C1 segment of cervical spinal cord (tissue), 14 donors: ENCODE data around the gene SAPCD2.
A peak's percentile ranks its signal among the peaks of the same experiment; 100 is the strongest.

ENCODE experiments used
- DNase-seq, 14 donors: peaks; one replicate each; lab custom pipeline; 2025; lab: John Stamatoyannopoulos, UW

SAPCD2 gene

DNA sequence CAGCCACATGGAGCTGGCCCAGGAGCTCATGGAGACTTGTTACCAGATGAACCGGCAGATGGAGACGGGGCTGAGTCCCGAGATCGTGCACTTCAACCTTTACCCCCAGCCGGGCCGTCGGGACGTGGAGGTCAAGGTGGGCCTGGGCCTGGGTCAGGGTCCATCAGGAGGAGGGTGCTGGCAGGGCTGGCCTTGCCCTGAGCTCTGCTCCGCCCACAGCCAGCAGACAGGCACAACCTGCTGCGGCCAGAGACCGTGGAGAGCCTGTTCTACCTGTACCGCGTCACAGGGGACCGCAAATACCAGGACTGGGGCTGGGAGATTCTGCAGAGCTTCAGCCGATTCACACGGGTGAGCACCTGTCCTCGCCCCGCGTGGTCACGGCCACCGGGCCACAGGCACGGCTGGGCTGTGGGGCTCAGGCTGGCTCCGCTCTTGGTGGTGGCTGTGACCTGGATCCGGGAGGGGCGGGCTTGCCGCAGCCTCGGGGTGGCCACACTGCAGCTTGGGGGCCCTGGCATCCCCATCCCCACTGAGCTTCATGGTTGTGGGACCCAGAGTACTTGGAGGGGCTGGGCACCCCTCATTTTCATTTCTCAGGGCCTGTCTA lies 37.1 kb upstream of the SAPCD2 start:
- no peak for DNase-seq

DNA sequence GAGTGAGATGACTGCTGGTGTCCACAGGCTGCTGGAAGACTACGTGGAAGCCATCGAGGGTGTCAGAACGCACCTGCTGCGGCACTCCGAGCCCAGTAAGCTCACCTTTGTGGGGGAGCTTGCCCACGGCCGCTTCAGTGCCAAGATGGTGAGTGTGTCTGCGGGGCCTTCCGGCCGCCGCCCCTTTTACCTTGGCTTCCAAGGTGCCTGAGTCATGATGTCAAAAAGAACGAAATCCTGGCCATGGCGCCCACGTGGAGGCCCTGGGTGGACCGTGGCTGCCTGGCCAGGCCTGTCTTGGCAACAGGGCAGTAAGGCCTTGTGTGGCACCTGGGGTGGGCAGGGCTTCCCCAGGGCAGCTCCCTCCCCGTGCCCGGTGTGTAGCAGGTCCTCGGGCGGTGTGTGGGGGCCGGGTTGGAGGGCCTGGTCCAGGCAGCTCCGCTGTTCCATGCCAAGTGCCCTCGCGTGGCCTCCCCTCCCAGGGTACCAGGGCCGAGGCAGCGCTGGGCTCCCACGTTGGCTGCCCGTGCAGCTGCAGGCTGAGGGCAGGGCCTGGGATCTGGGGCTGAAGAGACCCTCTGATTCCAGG lies 36.4 kb upstream of the SAPCD2 start:
- no peak for DNase-seq

DNA sequence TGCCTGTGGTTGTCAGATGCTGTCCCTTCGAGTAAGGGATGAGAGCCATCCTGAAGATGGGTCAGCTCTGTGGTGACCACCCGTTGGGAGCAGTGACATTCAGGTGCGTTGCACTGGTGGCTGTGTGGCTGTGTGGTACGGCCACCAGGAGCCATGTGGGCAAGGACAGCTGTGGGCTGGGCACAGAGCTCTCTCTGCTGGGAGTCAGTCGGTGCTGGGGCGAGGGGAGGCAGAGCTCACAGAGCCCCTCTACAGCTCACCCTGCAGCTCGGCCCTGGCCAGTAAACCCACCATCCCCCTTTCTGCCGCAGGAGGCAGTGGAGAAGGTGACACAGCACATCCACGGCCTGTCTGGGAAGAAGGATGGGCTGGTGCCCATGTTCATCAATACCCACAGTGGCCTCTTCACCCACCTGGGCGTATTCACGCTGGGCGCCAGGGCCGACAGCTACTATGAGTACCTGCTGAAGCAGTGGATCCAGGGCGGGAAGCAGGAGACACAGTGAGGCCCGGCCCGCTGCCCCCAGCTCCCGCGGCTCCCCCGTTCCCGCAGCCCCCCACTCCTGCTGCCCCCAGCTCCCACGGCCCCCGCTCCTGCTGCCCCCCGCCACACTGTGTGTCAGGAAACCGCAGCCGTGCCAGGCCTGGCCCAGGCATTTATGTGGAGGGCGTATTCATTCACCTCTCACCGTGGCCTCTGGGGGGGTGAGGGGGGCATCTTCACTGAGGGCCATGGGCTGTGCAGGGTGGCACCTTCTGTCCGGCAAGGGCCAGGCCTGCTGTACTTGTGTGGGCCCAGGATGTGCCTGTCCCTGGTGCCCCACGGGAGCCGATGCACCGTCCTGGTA lies 35.7 kb upstream of the SAPCD2 start:
- DNase-seq: no peak

DNA sequence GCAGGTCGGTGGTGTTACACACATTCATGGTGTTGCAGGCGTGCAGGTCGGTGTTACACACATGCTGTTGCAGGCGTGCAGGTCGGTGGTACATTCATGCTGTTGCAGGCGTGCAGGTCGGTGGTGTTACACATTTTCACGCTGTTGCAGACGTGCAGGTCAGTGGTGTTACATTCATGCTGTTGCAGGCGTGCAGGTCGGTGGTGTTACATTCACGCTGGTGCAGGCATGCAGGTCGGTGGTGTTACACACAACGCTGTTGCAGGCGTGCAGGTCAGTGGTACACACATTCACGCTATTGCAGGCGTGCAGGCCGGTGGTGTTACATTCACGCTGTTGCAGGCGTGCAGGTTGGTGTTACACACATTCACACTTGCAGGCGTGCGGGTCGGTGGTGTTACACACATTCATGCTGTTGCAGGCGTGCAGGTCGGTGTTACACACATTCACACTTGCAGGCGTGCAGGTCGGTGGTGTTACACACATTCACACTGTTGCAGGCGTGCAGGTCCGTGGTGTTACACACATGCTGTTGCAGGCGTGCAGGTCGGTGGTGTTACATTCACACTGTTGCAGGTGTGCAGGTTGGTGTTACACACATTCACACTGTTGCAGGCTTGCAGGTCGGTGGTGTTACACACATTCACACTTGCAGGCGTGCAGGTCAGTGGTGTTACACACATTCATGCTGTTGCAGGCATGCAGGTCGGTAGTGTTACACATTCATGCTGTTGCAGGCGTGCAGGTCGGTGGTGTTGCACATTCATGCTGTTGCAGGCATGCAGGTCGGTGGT lies 33.0 kb upstream of the SAPCD2 start:
- no peak for DNase-seq

DNA sequence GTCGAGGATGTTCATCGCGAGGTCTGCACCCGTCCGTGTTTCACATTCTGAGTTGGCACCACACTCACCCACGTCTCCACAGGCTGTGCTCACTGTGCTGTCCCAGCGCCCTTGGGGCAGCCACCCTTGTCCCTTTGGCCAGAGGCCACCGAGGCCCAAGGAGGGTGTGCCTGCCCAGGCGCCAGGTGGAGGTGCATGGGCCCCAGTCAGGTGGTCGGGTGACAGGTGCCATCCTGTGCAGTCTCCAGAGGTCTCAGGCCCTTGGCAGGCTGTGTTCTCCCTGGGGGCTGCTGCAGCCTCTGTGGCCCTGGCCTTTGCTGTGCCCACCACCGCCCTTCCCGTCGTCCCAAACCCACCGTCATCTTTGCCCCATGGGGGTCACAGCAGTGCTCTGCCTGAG lies 28.9 kb upstream of the SAPCD2 start:
- no peak for DNase-seq

DNA sequence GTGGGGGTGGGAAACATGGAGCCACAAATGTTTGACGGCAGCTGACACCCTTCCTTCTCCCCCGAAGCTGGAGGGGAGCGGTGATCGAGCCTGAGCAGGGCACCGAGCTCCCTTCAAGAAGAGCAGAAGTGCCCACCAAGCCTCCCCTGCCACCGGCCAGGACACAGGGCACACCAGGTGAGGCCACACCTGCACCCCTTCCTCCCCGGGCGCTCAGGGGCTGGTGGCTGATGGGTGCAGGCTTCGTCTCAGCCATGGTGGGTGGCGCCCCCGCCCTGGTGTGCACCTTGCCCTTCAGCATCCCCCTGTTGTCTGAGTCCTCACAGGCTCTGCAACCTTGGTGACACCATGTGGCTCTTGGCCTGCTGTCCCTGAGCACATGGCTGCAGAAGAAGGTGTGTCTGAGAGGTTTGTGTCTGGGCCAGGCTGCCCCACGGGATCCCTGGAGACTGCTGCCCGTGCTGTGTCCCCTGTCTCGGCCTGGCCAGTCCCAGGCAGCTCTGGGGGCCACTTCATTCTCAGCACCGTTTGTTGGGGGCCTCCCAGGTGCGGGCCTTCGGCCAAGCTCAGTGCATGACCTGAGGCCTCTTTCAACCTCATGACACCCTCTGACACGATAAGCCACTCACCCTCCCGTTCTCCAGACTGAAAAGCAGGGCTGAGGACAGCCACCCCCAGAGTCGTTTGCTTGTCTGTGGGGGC lies 27.6 kb upstream of the SAPCD2 start:
- DNase-seq: no peak

DNA sequence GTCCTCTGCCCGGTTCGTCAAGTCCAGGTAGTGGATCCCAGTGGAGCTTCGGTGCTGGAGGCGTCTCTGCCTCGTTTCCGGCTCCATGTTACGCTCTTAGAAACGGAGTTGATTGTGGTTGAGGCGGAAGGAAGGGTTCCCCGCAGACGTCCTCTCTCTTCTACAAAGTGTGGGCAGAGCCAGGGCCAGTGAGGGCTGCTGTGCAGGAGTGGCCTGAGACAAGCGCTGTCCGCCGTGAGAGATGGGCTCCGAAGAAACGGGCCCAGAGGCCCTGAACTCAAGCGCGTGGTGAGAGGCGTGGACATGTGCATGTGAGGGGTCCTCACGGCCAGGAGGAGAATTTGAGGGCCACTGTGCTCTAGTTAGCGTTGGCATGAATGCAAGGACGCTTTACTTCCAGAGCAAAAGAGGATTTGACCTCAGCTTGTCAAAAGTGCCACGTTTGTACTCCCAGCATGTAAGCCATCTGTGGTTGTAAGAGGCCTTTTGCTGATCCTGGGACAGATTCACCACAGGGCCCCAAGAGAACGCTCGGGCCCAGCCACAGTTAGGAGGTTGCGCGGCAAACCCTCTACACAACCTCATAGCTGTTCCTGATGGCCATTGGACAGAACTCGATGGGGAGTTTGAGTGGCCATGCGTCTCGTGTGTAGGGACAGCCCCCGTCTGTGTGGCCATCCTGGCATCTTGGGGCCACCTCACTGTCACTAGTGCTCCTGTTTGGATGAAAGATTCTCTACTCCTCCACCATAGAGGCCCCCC lies 26.6 kb upstream of the SAPCD2 start:
- no peak for DNase-seq

DNA sequence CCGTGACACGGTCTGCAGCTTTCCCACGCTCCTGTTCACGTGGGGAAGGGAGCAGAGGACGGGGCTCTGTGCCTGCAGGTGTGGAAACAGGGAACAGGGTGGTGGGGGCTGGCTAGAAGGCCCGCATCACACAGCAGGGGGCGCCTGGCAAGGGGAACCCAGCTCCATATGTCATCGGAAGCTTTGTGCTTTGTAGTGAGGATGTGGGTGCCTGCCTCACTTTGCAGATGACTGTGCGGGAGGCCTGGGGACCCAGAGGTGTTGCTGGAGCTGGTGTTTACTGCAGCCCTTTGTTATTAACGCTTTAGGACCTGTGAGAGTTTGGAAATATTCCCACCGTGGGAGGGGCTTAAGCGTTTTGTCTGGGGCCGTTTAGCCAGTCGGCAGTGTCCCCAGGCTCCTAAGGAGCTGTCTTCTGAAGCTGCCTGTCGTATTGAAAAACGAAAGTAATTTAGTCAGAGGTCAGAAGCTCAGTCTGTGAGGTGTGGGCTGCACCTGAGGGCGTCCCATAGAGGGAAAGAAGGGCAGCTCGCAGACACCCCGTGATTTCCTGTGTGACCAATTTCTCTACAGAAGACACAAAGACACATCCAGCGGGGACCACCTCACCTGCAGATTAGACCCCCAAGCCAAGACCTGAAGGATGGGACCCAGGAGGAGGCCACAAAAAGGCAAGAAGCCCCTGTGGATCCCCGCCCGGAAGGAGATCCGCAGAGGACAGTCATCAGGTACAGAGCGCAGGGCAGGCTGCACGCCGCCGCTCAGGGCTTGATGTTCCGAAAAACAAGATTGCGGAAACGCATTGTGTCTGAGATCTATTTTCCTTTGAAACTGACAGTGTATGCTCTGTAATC lies 25.5 kb upstream of the SAPCD2 start:
- no peak for DNase-seq

DNA sequence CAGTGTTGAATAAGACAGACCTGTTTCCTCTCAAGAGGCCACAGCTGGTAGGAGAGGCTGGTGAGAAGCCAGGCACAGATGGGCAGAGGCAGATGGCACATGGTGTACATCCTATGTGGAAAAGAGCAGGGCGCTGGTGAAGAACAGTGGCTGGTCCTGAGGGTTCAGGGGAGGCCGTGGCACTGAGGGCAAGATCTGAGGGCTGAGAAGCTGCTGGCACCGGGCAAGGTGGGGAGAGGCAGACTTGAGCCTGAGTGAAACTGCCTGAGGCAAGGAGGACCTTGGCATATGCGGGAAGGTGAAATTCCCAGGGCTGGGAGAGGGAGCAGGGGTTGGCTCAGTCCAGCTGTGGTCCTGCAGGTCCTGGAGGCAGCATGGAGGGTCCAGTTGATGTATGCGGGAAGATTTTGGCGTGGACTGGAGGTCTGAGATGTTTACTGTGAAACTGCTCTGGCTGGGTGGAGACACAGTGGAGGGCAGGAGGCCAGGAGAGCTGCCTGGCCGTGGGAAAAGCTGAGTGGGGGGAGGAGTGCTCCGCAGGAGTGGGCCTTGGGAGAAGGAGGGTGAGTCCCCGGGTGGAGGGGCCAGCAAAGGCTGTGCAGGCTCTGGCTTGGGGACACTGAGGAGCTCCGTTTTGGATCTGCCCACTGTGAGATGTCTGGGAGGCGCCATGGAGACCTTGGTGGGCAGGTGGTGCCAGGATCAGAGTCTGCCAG lies 19.0 kb upstream of the SAPCD2 start:
- no peak for DNase-seq

DNA sequence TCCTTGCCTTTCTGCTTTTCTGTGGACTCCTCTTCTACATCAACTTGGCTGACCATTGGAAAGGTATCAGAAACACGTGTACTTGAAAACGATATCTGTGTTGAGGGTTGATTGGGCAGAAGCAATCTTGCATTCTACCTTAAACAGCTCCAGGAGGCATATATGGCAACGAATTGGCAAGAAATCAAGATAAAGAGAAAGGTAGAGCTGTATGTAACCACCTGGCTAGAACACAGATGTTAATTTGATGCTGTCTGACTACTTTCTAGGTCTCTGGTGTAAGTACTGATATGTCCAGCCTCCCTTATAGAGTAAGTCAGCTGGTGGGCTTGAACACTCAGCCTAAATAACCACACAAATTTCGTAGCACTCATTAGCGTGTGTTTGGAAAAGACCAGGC lies 17.8 kb upstream of the SAPCD2 start:
- no peak for DNase-seq

DNA sequence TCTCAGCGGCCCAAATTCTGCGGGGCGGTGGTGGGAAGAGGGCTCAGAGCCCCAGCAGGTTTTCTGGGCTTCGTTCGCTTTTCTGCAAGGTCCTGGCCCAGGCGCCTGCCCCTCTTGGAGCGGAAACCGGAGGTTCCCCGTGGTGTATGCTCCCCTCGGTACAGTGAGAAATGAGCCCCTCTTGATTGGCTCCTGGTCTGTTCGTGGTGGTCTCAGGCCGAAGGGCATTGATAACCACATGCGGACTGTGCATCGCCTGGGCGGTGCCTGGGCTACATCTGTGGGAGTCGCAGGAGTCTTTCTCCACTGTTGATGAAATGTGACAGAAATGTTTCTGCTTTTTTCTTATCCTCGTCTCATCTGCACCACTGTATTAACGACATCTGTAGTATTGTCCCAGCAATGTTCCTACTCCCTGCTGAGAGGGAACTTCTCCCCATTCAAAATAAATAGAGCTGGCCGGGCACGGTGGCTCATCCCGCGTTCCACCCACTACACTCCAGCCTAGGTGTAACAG lies 17.1 kb upstream of the SAPCD2 start:
- no peak for DNase-seq

DNA sequence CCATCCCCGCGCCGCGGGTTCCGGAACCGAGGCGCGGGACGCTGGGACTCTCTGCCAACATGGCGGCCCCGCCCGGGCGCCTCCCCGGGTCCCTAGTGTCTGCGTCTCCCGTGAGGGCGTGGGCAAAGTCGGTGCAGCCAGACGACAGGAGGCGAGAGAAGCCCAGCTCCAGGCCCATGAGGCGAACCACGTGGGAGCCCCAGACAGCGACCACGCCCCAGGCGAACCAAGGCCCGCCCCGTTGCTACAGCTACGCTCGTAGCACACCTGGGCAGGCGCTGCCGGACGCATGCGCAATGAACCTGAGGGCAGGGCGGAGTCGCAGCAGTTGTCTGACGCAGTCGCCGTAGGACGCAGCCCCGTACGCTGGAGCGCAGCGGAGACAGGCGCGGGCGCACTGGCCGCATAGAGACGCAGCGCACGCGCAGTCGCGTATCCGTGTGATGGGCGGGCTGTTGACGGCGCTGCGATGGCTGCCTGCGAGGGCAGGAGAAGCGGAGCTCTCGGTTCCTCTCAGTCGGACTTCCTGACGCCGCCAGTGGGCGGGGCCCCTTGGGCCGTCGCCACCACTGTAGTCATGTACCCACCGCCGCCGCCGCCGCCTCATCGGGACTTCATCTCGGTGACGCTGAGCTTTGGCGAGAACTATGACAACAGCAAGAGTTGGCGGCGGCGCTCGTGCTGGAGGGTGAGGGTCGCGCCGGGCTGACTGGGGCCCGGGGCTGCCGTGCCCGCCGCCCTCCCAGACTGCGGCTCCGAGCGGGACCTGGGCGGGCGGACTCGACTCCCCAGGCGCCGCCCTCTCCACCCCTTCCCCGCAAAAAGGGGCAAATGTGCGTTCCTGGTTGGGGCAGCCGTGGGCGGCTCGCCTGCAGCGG lies 16.4 kb upstream of the SAPCD2 start, which contains the start of gene MAN1B1:
Gene MAN1B1 (plus strand): TSS at position 455 of the 878 bp plus-strand sequence. CDS start 15 bp downstream, at position 470.
- peak; percentile 71 to 97 (median 94) for DNase-seq

DNA sequence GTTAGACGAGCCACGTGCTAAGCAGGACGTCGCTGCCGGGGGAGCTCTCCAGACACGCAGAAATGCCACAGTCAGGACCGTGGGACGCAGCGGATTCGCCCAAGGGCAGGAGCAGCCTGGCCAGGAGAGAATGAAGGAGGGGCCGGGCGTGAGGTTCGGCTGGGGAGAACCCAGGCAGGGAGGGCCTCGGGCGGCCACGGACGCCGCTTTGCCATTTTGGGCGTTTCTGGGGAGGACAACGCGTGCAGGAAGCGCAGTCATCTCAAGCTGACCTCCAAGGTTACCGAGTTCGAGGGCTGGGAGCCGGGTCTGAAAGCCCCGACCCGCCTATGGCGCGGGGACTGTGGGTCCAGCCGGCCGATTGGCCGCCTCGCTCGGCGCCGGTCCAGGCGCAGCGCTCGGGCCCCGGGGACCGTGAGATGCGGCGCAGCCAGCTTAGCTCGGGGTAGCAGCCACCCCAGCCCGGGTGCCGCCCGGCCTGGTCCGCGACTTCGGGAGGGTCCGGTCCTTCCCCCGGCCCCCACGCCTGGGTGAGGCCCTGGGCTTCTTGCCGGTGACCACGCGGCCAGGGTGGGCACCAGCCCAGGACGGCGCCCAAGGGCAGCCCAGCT lies 15.7 kb upstream of the SAPCD2 start:
- DNase-seq: peak in 4 of 14 donors; percentile 25 to 46 (median 37)

DNA sequence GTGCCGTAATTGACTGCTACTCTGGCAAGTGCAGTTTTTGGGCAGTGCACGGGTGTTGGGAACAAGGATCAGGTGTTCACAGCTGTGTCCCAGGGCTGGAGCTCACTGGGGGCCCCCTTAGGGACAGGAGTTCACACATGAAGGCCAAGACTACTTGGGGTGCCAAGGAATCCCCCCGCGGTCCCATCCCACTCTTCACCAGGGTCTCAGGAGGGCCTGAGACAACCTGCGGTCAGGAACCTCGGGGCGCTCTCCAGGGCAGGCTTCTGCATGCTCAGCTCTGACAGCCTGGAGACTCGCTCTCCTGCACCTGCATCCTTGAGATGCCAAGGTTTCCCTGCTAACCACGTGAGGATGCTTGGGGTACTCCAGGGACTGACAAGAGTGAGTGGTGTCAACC lies 14.2 kb upstream of the SAPCD2 start:
- no peak for DNase-seq

DNA sequence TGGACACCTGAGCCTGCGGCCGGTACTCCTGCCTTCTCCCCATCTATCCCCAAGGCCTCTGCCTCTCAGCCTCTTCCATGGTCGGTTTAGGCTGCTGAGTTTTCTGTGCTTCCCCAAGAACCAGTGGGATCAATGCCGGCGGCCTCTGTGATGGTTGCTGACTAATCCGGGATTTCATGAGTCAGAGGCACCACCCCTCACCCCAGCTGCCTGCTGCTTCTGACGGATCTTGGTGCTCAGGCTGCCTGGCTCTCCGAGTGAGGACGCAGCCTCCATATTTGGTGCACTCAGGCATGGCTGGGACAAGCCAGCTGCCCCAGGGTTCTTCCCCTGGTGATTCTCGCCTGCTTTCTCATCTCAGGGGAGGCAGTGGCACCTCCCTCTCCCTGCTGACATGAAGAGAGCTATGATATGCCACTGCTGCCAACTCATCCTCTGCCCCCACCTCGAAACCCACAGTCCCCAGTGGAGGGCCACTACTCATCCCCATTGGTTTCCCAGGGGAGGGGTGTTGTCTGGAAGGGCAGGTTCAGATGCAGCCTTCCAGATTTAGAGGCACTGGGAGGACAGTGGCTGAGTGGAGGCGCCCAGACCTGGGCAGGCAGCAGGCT lies 13.1 kb upstream of the SAPCD2 start:
- DNase-seq: peak in 2 of 14 donors; percentile 9 to 30

DNA sequence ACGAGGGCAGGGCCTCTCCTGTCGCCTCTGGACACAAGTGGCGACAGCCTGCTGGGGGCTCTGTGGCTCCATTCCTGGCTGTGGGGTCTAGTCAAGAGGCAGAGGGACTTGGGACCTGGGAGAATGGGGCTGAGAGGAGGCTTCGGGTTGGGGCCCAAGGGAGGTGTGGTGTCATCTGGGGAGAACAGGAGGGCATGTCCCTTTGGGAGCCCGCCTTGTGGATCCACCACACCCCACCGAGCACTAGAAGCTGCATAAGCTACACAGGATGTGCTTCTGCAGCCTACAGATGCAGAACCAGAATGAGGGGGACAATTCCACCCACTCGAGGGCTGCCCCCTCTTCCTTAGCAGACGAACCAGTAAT lies 12.6 kb upstream of the SAPCD2 start:
- DNase-seq: no peak
